ENCODE data around the gene HECA.

- no peak for TF ChIP-seq CTCF (conservative IDR thresholded peaks at IDR 0.05; ENCODE audit: low read depth, low read length)
- TF ChIP-seq EZH2 (IDR thresholded peaks at IDR 0.05; ENCODE audit: borderline replicate concordance, low read depth, low read length, poor library complexity, severe bottlenecking): no peak
Measured at GRCh38 chr6:139134064-139134395, 850 bp upstream of the HECA start.

Data from A673 (cell line).